Effector CD8-positive, alpha-beta T cell (primary cell): Measurements from ENCODE around the gene TBL1XR1.
"Not testable (repeated sequence)": the region's sequence is repeated elsewhere in the genome, so short reads cannot be mapped to it uniquely, and the experiment has no call there.

Experiments
- DNase-seq: peaks from one replicate; lab custom pipeline; 2025; lab: John Stamatoyannopoulos, UW

Gene TBL1XR1

DNA sequence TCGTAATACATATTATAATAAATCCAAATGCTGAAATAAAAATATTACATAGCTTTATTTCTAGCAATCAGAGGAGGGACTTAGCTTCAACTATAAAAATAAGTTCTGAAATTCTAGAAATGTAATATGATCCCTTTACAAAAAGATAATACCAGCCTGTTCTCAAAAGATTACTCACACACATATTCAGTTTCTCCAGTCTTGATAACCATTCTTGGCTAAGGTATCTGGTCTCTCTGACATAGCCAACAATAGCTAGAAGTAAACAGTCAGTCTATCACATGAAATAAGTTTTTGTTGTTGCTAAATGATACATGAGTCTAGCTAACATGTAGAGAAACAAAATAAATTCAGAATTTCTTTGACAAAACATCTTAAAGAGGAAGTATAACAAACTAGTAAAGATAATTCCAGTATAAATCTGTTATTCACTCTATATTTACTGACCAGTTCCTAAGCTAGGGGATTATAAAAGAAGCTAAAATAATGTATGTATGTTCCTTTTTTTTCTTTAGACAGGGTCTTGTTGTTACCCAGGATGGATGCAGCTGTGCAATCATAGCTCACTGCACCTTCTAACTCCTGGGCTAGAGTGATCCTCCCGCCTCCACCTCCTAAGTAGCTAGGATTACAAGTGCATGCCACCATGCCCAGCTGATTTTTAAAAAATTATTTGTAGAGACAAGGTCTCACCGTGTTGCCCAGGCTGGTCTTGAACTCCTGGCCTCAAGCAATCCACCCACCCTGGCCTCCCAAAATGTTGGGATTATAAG lies 170.6 kb downstream of the TBL1XR1 start:
- DNase-seq = no peak

- no peak for DNase-seq
Measured at GRCh38 chr3:177015881-177016280, 181.4 kb downstream of the TBL1XR1 start.

- no peak for DNase-seq
Measured at GRCh38 chr3:177013681-177014280, 183.5 kb downstream of the TBL1XR1 start.

- no peak for DNase-seq
Measured at GRCh38 chr3:177005718-177006405, 191.4 kb downstream of the TBL1XR1 start.

GRCh38 chr3:177000159-177000558 lies 197.1 kb downstream of the TBL1XR1 start:
- DNase-seq = not testable (repeated sequence)

DNA sequence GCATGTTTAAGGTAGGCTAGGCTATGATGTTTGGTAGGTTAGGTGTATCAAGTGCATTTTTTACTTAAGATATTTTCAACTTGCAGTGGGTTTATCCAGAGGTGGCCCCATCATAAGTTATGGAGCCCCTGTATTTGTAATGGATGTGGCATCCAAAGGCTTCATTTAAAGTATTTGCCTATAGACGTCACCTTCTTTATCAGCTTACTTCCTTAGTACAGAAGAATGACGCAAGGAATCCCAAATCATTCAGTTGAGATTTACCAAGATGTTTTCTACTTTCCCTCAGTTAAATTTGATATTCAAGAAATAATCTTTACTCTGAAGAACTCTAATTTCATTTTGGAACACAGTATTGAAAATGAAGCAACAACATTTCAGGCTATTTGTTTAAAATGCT lies 201.3 kb downstream of the TBL1XR1 start:
- DNase-seq = no peak

DNA sequence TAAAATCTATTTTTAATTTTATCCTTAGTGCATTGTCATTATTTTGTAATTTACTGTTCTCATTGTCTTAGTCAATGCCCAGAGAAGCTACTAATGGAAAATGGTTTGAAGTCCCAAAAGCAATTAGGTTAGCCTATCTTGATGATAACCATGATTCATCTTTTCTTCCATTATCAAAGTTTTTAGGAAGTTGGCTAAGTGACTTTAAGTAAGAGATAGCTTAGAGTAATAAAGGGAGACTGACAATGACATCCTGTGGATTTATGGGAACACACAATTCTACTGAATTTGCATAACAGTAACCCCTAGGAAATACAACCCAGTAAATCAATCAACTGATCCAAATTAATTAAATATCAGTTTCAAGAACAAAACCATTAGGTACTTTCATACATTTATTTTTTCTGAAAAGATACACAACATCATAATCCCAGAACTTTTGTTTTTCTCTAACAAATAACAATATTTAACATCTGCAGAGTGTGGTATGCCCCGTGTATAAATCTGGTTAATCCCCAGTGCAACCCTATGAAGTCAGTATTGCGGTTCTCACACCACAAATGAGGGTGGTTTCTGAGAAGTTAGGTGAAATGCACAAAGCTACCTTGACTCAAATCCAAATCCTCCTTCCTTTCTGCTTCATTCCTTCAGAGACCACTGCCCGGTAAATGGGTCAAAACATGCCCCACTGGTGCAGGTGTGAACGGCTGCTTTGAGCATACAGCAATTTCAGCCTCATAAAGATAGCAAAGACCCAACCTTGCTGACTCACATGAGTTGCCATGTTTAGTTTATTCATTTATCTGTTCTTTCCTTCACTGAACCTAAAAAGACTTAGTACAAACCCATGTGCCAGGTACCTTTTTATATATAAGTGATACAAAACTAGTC lies 202.1 kb downstream of the TBL1XR1 start:
- DNase-seq = no peak

GRCh38 chr3:176994393-176994792 lies 202.9 kb downstream of the TBL1XR1 start:
- DNase-seq = no peak

GRCh38 chr3:176992978-176993377 lies 204.3 kb downstream of the TBL1XR1 start:
- no peak for DNase-seq

- no peak for DNase-seq
Measured at GRCh38 chr3:176992565-176992964, 204.7 kb downstream of the TBL1XR1 start.

GRCh38 chr3:176988795-176989194 lies 208.5 kb downstream of the TBL1XR1 start:
- no peak for DNase-seq

- no peak for DNase-seq
Measured at GRCh38 chr3:176987901-176988650, 209.2 kb downstream of the TBL1XR1 start.

DNA sequence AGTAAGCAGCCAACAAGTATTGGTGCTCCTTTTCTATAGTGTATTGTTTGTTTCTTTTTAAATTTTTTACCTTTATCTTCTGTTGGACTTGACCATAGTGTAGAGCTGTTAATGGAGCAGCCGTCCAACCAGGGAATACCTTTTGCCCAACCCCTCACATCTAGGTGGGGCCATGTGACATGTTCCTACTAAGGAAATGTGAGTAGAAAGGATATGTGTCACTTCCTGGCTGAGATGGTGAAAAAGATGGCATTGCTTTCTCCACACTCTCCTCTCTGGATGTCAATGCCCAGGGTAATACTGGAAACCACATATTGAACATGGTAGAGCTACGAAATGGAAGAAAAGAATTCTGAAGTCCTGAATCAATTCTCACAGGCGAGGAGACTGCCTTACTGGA lies 218.8 kb downstream of the TBL1XR1 start:
- no peak for DNase-seq

DNA sequence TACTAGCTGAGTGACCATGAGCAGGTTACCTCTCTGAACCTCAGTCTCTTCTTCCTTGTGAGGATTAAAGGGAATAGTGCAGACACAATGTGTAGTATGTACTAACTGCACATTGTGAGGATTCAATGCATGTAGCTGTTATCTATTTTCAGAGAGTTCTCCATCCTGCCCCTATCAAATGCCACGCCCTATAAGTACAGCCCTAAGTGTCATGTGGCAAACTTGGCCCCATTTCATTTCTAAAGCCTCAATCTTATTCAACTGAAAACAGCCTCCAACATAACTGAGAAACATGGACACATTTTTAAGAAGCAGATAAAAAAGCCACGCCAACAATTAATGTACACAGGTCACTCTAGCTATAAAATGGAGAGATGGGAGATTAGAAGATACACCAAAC lies 220.0 kb downstream of the TBL1XR1 start:
- DNase-seq = no peak

GRCh38 chr3:176976586-176976985 lies 220.7 kb downstream of the TBL1XR1 start:
- no peak for DNase-seq

GRCh38 chr3:176974279-176974678 lies 223.0 kb downstream of the TBL1XR1 start:
- no peak for DNase-seq

DNA sequence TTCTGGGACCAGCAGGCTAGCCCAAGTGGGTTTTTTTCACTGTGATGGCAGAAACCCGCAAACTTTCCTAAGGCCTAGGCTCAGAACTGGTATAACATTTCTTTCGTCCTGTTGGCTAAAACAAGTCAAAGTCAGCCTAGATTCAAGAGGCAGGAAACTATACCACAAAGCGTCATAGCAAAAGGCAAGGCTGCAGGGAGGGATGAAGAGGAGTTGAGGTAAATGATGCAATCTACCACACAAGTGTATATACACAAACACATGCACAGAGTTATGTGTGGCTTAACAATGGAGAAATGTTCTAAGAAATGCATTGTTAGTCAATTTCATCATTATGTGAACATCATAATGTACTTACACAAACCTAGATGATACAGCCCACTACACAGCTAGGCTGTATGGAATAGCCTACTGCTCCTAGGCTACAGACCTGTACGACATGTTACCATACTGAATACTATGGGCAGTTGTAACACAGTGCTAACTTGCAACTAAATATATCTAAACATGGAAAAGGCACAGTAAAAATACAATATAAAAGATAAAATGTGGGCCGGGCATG lies 225.6 kb downstream of the TBL1XR1 start:
- DNase-seq = no peak

- DNase-seq = no peak
Measured at GRCh38 chr3:176970770-176971169, 226.5 kb downstream of the TBL1XR1 start.

- DNase-seq = no peak
Measured at GRCh38 chr3:176969506-176969905, 227.8 kb downstream of the TBL1XR1 start.
